ENCODE measurements around the gene MRPL58. TPM values are rescaled to one million over a fixed set of nuclear protein-coding genes. Genes with fewer than 3 reads are reported as not detected.

The MRPL58 gene
- total RNA-seq, 6 experiments from 2014 or later: 39.2 to 50.6 (median 47.8) TPM

- Mint-ChIP-seq H3K9me3 (no peaks in the 10 kb centered on the region; the same call in 1 of the 2 replicates), H3K27ac (no peak overlapping the region), H3K36me3 (ENCODE audit: low read depth) (peaks cover 5% of the 10 kb centered on the region; the same call in 1 of the 2 replicates), H3K4me3 (no peak overlapping the region), H3K4me1 (ENCODE audit: low read depth) (peaks cover 7% of the 10 kb centered on the region), H3K27me3 (ENCODE audit: insufficient read depth) (peaks cover 21% of the 10 kb centered on the region)
- no peak for TF ChIP-seq CTCF (IDR thresholded peaks at IDR 0.05)
- DNase-seq: no peak
These were observed 36.5 kb upstream of the MRPL58 start for GRCh38 chr17:74975943-74976342.

GRCh38 chr17:74977802-74978201, 34.7 kb upstream of the MRPL58 start:
- TF ChIP-seq CTCF (IDR thresholded peaks at IDR 0.05): no peak
- DNase-seq: no peak
- Mint-ChIP-seq H3K27ac (no peak overlapping the region), H3K27me3 (ENCODE audit: insufficient read depth) (peaks cover 17% of the 10 kb centered on the region), H3K36me3 (ENCODE audit: low read depth) (peaks cover 4% of the 10 kb centered on the region; the same call in 1 of the 2 replicates), H3K9me3 (no peaks in the 10 kb centered on the region; the same call in 1 of the 2 replicates), H3K4me3 (no peak overlapping the region), H3K4me1 (ENCODE audit: low read depth) (peaks cover 15% of the 10 kb centered on the region)

GRCh38 chr17:74978240-74978639, 34.2 kb upstream of the MRPL58 start:
- H3K4me1 Mint-ChIP-seq (ENCODE audit: low read depth): peaks cover 10% of the 10 kb centered on the region
- no peak overlapping the region for H3K4me3 Mint-ChIP-seq
- DNase-seq: no peak
- no peak overlapping the region for H3K27ac Mint-ChIP-seq
- H3K27me3 Mint-ChIP-seq (ENCODE audit: insufficient read depth): peaks cover 13% of the 10 kb centered on the region
- no peaks in the 10 kb centered on the region for H3K36me3 Mint-ChIP-seq (ENCODE audit: low read depth)
- no peak for TF ChIP-seq CTCF (IDR thresholded peaks at IDR 0.05)
- H3K9me3 Mint-ChIP-seq: no peaks in the 10 kb centered on the region; the same call in 1 of the 2 replicates

- H3K27me3 Mint-ChIP-seq (ENCODE audit: insufficient read depth): peaks cover 6% of the 10 kb centered on the region
- DNase-seq: no peak
- no peaks in the 10 kb centered on the region for H3K36me3 Mint-ChIP-seq (ENCODE audit: low read depth)
- H3K27ac Mint-ChIP-seq: no peak overlapping the region
- H3K4me1 Mint-ChIP-seq (ENCODE audit: low read depth): peaks cover 10% of the 10 kb centered on the region
- H3K9me3 Mint-ChIP-seq: no peaks in the 10 kb centered on the region
- TF ChIP-seq CTCF (IDR thresholded peaks at IDR 0.05): no peak
- no peak overlapping the region for H3K4me3 Mint-ChIP-seq
These were observed 32.9 kb upstream of the MRPL58 start for GRCh38 chr17:74979408-74980146.

GRCh38 chr17:74981318-74981978, 31.0 kb upstream of the MRPL58 start:
- Mint-ChIP-seq H3K4me1 (ENCODE audit: low read depth) (peaks cover 10% of the 10 kb centered on the region), H3K27ac (peak overlapping the region; percentile 91), H3K27me3 (ENCODE audit: insufficient read depth) (peaks cover 6% of the 10 kb centered on the region), H3K4me3 (peak overlapping the region; percentile 91), H3K36me3 (ENCODE audit: low read depth) (no peaks in the 10 kb centered on the region), H3K9me3 (no peaks in the 10 kb centered on the region)
- no peak for TF ChIP-seq CTCF (IDR thresholded peaks at IDR 0.05)
- no peak for DNase-seq
